AG09309 (cell line): Measurements from ENCODE around the gene C4orf36.

Experiments used
- DNase-seq: peaks from one replicate; pipeline ENCODE4 v3.0.0-alpha.2; 2010; ENCODE audit warnings: low read depth
- H3K4me3 ChIP-seq: 2 replicates; pipeline ENCODE4 v1.5.1; 2011; ENCODE audit warnings: mild to moderate bottlenecking, low read depth, low read length, moderate library complexity; ENCODE audit not compliant: control insufficient read depth
- TF ChIP-seq, protein P1 (sequence below): IDR thresholded peaks from 2 replicates; pipeline ENCODE4 v1.5.1; 2011; ENCODE audit warnings: mild to moderate bottlenecking, low read depth, low read length, inconsistent platforms; ENCODE audit not compliant: insufficient read depth, control insufficient read depth; ENCODE audit errors: missing control alignments

Gene C4orf36

GRCh38 chr4:86891762-86892635 lies at the start of gene C4orf36:
TSS of gene C4orf36 (minus strand) at chr4:86892422. CDS start at chr4:86891520, 902 bp downstream.
- no peak for DNase-seq

GRCh38 chr4:86940920-86941460 lies 48.8 kb upstream of the C4orf36 start:
- H3K4me3 ChIP-seq = no peak overlapping the region
- no peak for DNase-seq
- TF ChIP-seq, protein P1, sequence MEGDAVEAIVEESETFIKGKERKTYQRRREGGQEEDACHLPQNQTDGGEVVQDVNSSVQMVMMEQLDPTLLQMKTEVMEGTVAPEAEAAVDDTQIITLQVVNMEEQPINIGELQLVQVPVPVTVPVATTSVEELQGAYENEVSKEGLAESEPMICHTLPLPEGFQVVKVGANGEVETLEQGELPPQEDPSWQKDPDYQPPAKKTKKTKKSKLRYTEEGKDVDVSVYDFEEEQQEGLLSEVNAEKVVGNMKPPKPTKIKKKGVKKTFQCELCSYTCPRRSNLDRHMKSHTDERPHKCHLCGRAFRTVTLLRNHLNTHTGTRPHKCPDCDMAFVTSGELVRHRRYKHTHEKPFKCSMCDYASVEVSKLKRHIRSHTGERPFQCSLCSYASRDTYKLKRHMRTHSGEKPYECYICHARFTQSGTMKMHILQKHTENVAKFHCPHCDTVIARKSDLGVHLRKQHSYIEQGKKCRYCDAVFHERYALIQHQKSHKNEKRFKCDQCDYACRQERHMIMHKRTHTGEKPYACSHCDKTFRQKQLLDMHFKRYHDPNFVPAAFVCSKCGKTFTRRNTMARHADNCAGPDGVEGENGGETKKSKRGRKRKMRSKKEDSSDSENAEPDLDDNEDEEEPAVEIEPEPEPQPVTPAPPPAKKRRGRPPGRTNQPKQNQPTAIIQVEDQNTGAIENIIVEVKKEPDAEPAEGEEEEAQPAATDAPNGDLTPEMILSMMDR = no peak

More at GRCh38 chr4:86891762-86892635, at the start of gene C4orf36:
- peak within 1 kb of the TSS; percentile 88 for H3K4me3 ChIP-seq
- TF ChIP-seq, protein P1 = no peak

DNA sequence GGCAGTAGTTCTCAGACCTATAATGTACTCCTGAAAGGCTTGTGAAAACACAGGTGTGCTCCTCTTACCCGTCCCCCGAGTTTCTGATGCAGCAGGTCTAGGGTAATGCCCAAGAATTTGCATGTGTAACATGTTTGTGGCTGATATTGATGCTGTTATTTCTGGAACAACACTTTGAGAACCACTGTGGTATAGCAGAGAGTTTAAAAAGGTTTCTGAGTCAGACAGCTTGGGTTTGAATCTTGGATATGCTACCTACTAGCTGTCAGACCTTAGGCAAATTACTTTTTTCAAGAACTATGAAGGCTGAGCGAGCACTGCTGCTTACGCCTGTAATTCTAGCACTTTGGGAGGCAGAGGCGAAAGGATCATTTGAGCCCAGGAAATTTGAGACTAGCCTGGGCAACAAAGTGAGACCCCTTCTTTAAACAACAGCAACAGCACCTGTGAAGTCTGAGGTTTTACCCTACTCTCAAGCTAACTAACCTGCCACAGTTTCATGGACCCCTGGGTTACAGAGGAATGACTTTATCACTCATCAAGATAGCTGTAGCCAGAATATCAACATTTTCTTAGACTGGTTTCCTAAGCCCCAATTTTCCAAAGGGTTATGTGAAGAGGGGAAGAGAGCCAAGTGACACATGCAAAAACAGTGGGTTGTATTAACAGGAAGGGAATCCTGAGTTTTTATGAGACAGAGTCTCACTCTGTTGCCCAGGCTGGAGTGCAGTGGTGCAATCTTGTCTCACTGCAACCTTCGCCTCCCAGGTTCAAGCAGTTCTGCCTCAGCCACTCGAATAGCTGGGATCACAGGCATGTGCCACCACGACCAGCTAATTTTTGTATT lies 47.7 kb upstream of the C4orf36 start:
- no peak overlapping the region for H3K4me3 ChIP-seq
- TF ChIP-seq, protein P1 = no peak
- no peak for DNase-seq

DNA sequence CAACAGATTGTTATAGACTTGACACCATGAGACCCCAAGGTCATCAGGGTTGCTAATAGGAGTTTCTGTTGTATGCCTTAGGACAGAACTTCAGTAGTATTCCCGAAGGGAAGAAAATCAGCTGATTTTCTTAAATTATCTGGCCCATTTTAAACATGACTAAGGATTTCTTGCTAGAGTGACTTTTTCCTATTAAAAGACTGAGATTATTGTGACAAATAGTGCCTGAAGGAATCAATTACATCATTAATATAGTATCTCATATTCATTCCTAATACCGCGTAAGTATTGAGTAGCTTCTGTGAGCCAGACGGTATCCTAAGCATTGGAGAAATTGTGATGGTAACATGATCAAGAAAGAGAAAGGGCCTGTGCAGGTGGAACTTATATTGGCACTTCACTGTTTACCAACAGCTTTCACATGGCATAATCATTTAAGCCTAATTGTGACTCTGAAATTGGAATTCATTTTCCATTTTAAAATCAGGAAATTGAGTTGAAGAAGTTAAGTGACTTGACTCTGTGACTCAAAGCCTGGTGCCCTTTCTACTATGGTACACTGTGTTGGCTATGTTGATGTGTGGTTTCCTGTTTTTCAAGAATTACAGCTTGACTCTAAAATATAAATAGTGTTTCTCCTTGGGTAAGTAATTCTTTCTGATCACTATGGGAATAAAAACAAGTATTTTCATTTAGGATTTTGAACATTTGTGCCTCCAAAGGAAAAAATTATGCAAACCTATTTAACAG lies 46.7 kb upstream of the C4orf36 start:
- DNase-seq = no peak
- no peak overlapping the region for H3K4me3 ChIP-seq
- TF ChIP-seq, protein P1 = no peak

GRCh38 chr4:86935853-86936733 lies 43.9 kb upstream of the C4orf36 start:
- DNase-seq = no peak

More at GRCh38 chr4:86935853-86936733, 43.9 kb upstream of the C4orf36 start:
- H3K4me3 ChIP-seq = peak overlapping the region; percentile 96
- TF ChIP-seq, protein P1 = no peak
